ENCODE data around the gene HSD17B4. TPM values are rescaled to one million over a fixed set of nuclear protein-coding genes. Genes with fewer than 3 reads are reported as not detected.

Gene HSD17B4
- total RNA-seq, 2 donors from 2014 or later: 122 to 170 TPM

GRCh38 chr5:119458911-119459632, 6.8 kb downstream of the HSD17B4 start:
- TF ChIP-seq CTCF (IDR thresholded peaks at IDR 0.05): no peak
- Histone ChIP-seq H3K27ac (no peak overlapping the region), H3K9me3 (no peaks in the 10 kb centered on the region), H3K36me3 (no peaks in the 10 kb centered on the region), H3K4me1 (peaks cover 0 to 5% of the 10 kb centered on the region in 2 donors), H3K27me3 (no peaks in the 10 kb centered on the region), H3K4me3 (no peak overlapping the region)
- no peak for DNase-seq (ENCODE audit: low spot score)

- DNase-seq (ENCODE audit: low spot score): no peak
- Histone ChIP-seq H3K4me1 (no peaks in the 10 kb centered on the region), H3K27ac (no peak overlapping the region), H3K4me3 (no peak overlapping the region), H3K9me3 (peaks cover 0 to 24% of the 10 kb centered on the region in 2 donors), H3K27me3 (no peaks in the 10 kb centered on the region), H3K36me3 (peaks cover 7% of the 10 kb centered on the region)
- no peak for TF ChIP-seq CTCF (IDR thresholded peaks at IDR 0.05)
Measured at GRCh38 chr5:119465640-119466039, 13.3 kb downstream of the HSD17B4 start.

GRCh38 chr5:119468286-119468685, 16.0 kb downstream of the HSD17B4 start:
- no peak for DNase-seq (ENCODE audit: low spot score)
- H3K4me3 ChIP-seq: no peak overlapping the region
- no peak overlapping the region for H3K27ac ChIP-seq
- H3K4me1 ChIP-seq: no peaks in the 10 kb centered on the region
- TF ChIP-seq CTCF (IDR thresholded peaks at IDR 0.05): no peak
- no peaks in the 10 kb centered on the region for H3K27me3 ChIP-seq
- H3K9me3 ChIP-seq: peaks cover 0 to 24% of the 10 kb centered on the region in 2 donors
- peaks cover 7% of the 10 kb centered on the region for H3K36me3 ChIP-seq

GRCh38 chr5:119470105-119470763, 17.9 kb downstream of the HSD17B4 start:
- Histone ChIP-seq H3K9me3 (peaks cover 0 to 24% of the 10 kb centered on the region in 2 donors), H3K4me3 (no peak overlapping the region)
- no peak for TF ChIP-seq CTCF (IDR thresholded peaks at IDR 0.05)

GRCh38 chr5:119470851-119471451, 18.7 kb downstream of the HSD17B4 start:
- H3K36me3 ChIP-seq: peaks cover 14% of the 10 kb centered on the region
- peaks cover 0 to 24% of the 10 kb centered on the region in 2 donors for H3K9me3 ChIP-seq
- no peak overlapping the region for H3K4me3 ChIP-seq
- no peaks in the 10 kb centered on the region for H3K27me3 ChIP-seq
- H3K4me1 ChIP-seq: no peaks in the 10 kb centered on the region
- TF ChIP-seq CTCF (IDR thresholded peaks at IDR 0.05): peak in 1 of 2 donors; percentile 64
- H3K27ac ChIP-seq: no peak overlapping the region
- no peak for DNase-seq (ENCODE audit: low spot score)

More at GRCh38 chr5:119470105-119470763, 17.9 kb downstream of the HSD17B4 start:
- no peaks in the 10 kb centered on the region for H3K4me1 ChIP-seq
- H3K27me3 ChIP-seq: no peaks in the 10 kb centered on the region
- peaks cover 14% of the 10 kb centered on the region for H3K36me3 ChIP-seq
- no peak overlapping the region for H3K27ac ChIP-seq
- DNase-seq (ENCODE audit: low spot score): no peak
